Thyroid gland (tissue), 4 donors: ENCODE data around the gene ABCC9.

Experiments used
- POLR2A ChIP-seq, 2 donors: fragments of 450-650 bp; IDR thresholded peaks; one replicate each; pipeline ENCODE4 v1.6.1; 2017; ENCODE audit warnings: antibody characterized with exemption in 2 of 2, mild to moderate bottlenecking in 2 of 2, moderate library complexity in 1 of 2
- TF ChIP-seq, protein P1 (sequence below), 6 experiments: fragments of 200-600 bp in 3 of 6; fragments of 450-650 bp in 3 of 6; sonication (generic) in 3 of 6; IDR thresholded peaks; one replicate each; pipeline ENCODE4 v1.5.1; 2016 to 2019; ENCODE audit warnings: antibody characterized with exemption in 6 of 6, mild to moderate bottlenecking in 2 of 6, inconsistent platforms in 1 of 6, moderate library complexity in 1 of 6

DNA sequence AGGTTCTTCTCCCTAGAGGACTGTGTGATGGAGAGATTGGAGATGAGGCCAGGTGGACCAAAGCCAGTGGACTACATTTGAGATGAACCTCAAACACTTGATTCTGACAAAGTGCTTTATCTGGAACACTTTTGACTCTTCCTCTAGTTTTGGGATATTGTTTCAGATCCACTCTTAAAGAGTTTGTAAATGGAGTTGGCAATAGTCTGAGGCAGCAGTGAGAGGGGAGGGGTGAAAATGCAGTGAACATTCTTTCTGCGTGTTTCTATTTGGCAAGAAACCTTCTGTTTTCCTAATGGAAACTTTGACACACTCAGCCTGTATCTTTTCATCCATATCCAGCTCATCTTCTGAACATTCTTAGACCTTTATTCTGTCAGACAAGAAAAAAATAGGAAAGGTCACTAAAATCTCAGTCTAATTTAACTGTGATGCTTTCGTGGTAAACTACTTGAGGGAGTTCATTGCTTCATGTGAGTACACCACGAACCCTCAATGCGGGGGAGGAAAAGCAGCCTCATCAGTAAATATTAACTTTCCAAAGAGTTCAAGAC lies 109.4 kb downstream of the ABCC9 start:
- TF ChIP-seq, protein P1, sequence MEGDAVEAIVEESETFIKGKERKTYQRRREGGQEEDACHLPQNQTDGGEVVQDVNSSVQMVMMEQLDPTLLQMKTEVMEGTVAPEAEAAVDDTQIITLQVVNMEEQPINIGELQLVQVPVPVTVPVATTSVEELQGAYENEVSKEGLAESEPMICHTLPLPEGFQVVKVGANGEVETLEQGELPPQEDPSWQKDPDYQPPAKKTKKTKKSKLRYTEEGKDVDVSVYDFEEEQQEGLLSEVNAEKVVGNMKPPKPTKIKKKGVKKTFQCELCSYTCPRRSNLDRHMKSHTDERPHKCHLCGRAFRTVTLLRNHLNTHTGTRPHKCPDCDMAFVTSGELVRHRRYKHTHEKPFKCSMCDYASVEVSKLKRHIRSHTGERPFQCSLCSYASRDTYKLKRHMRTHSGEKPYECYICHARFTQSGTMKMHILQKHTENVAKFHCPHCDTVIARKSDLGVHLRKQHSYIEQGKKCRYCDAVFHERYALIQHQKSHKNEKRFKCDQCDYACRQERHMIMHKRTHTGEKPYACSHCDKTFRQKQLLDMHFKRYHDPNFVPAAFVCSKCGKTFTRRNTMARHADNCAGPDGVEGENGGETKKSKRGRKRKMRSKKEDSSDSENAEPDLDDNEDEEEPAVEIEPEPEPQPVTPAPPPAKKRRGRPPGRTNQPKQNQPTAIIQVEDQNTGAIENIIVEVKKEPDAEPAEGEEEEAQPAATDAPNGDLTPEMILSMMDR (IDR thresholded peaks at IDR 0.05): no peak
- no peak for TF ChIP-seq POLR2A (IDR thresholded peaks at IDR 0.05)
